Hypothalamus (tissue), 51 donors: ENCODE data around the gene PSMB7.
A peak's percentile ranks its signal among the peaks of the same experiment; 100 is the strongest.

Experiments
- DNase-seq, 51 donors: peaks; one replicate each; lab custom pipeline; 2025; lab: John Stamatoyannopoulos, UW

PSMB7 gene

GRCh38 chr9:124414612-124415011 is 630 bp downstream of the PSMB7 start:
- no peak for DNase-seq

- DNase-seq: no peak
Measured at GRCh38 chr9:124412228-124412575, 3.0 kb downstream of the PSMB7 start.

- DNase-seq: no peak
Measured at GRCh38 chr9:124411514-124412227, 3.6 kb downstream of the PSMB7 start.

GRCh38 chr9:124410321-124410913 is 4.8 kb downstream of the PSMB7 start:
- no peak for DNase-seq

GRCh38 chr9:124409410-124409809 is 5.8 kb downstream of the PSMB7 start:
- DNase-seq: no peak

- no peak for DNase-seq
Measured at GRCh38 chr9:124403246-124403645, 12.0 kb downstream of the PSMB7 start.

- no peak for DNase-seq
Measured at GRCh38 chr9:124399968-124400940, 15.0 kb downstream of the PSMB7 start.

- peak in 10 of 51 donors; percentile 15 to 42 (median 28) for DNase-seq
Measured at GRCh38 chr9:124399323-124399967, 15.8 kb downstream of the PSMB7 start.

GRCh38 chr9:124398191-124398935 is 16.9 kb downstream of the PSMB7 start:
- DNase-seq: no peak

- DNase-seq: no peak
Measured at GRCh38 chr9:124395826-124396225, 19.4 kb downstream of the PSMB7 start.

- no peak for DNase-seq
Measured at GRCh38 chr9:124394596-124394995, 20.6 kb downstream of the PSMB7 start.

GRCh38 chr9:124394167-124394566 is 21.1 kb downstream of the PSMB7 start:
- DNase-seq: no peak

- DNase-seq: peak in 36 of 51 donors; percentile 11 to 82 (median 46)
Measured at GRCh38 chr9:124392871-124393460, 22.3 kb downstream of the PSMB7 start.

GRCh38 chr9:124392254-124392870 is 22.9 kb downstream of the PSMB7 start:
- peak in 1 of 51 donors; percentile 7 for DNase-seq

GRCh38 chr9:124390794-124391658 is 24.2 kb downstream of the PSMB7 start:
- DNase-seq: no peak

GRCh38 chr9:124389146-124389939 is 25.9 kb downstream of the PSMB7 start:
- DNase-seq: peak in 1 of 51 donors; percentile 11

- DNase-seq: no peak
Measured at GRCh38 chr9:124388275-124389048, 26.8 kb downstream of the PSMB7 start.
